Right lung (tissue), 5 donors: Measurements from ENCODE around the gene ARSD. TPM values are rescaled to one million over a fixed set of nuclear protein-coding genes. Genes with fewer than 3 reads are reported as not detected.

Experiments
- DNase-seq, 2 donors: peaks; one replicate each; pipeline ENCODE4 v3.0.0-alpha.2; 2013
- polyA plus RNA-seq, 5 donors: library from polyadenylated mRNA; unstranded; fragments of 120-200 nt; gene quantifications; one replicate each; pipeline versions ENCODE4 v1.2.1 to v1.2.3, GENCODE V29; 2013; ENCODE audit warnings: inconsistent platforms in 1 of 5, low replicate concordance in 1 of 5; ENCODE audit not compliant: insufficient read length in 5 of 5, insufficient read depth in 1 of 5

Gene ARSD
- polyA plus RNA-seq, 5 donors: 42.8 to 59.6 (median 49.0) TPM

GRCh38 chrX:2857566-2857965 is 71.6 kb downstream of the ARSD start:
- no peak for DNase-seq

DNA sequence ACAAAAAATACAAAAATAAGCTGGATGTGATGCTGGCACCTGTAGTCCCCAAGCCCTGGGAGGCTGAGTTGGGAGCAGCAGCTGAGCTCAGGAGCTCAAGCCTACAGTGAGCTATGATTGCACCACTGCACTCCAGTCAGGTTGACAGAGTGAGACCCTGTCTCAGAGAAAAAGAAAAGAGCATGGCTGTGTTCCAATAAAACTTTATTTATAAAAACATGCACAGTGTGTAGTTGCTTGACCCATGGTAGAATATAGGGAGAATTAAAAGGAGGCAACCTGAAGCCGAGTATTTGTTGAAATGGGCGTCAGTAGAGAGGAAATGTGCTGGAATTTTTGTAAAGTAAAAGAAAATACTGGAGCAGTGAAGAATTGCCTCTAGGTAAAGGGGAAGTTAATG is 73.4 kb downstream of the ARSD start:
- DNase-seq: no peak

- DNase-seq: no peak
Observed at GRCh38 chrX:2854918-2855317, 74.2 kb downstream of the ARSD start.

Other genes starting within 250 kb of the ARSD start
- gene CD99, start 238.0 kb downstream of the ARSD start, polyA plus RNA-seq: 100 to 1,000 TPM; 172 to 298 (median 227) TPM
- under 1 TPM; 0.14 to 0.38 (median 0.26) TPM for gene XG, start 177.3 kb downstream of the ARSD start, polyA plus RNA-seq
- 10 to 100 TPM; 11.8 to 17.8 (median 12.8) TPM for gene GYG2, start 100.4 kb downstream of the ARSD start, polyA plus RNA-seq
- under 1 TPM in 3 of 5 donors, not detected in 2; 0.10 to 0.13 (median 0.13) TPM for gene ARSH, start 77.2 kb upstream of the ARSD start, polyA plus RNA-seq
- under 1 TPM in 2 of 5 donors, not detected in 3; 0.07 to 0.23 TPM for gene ARSF, start 112.1 kb upstream of the ARSD start, polyA plus RNA-seq